HepG2 (cell line): ENCODE measurements around the gene ADCK2. TPM values are rescaled to one million over a fixed set of nuclear protein-coding genes. Genes with fewer than 3 reads are reported as not detected.

Experiments
- CC2D1A ChIP-seq: sonication (generic); formaldehyde crosslinking; IDR thresholded peaks from 2 replicates; pipeline ENCODE4 v1.8.1; 2023; ENCODE audit warnings: mild to moderate bottlenecking, missing genetic modification reagents
- GZF1 ChIP-seq: sonication (generic); formaldehyde crosslinking; IDR thresholded peaks from 2 replicates; pipeline ENCODE4 v1.5.1; 2020; ENCODE audit warnings: mild to moderate bottlenecking, missing genetic modification reagents
- HIVEP1 ChIP-seq: sonication (generic); formaldehyde crosslinking; IDR thresholded peaks from 2 replicates; pipeline ENCODE4 v1.4.0; 2020; ENCODE audit warnings: mild to moderate bottlenecking, missing genetic modification reagents
- KDM5A ChIP-seq: fragments of 200-600 bp; sonication (generic); IDR thresholded peaks from 2 replicates; pipeline ENCODE4 v1.7.0; 2018; ENCODE audit warnings: antibody characterized with exemption, mild to moderate bottlenecking, low read length, borderline replicate concordance
- REST ChIP-seq, 2 experiments: IDR thresholded peaks; 2 replicates each; pipeline ENCODE4 v1.6.1; 2011 to 2012; ENCODE audit warnings: low read length in 2 of 2, borderline replicate concordance in 1 of 2, low read depth in 1 of 2, mild to moderate bottlenecking in 1 of 2, moderate library complexity in 1 of 2
- SAP130 ChIP-seq: IDR thresholded peaks from 2 replicates; pipeline ENCODE4 v1.6.1; 2016; ENCODE audit warnings: low read depth
- STAG1 ChIP-seq: sonication (generic); formaldehyde crosslinking; IDR thresholded peaks from 2 replicates; pipeline ENCODE4 v1.4.0; 2020; ENCODE audit warnings: missing genetic modification reagents
- TCF7L2 ChIP-seq: IDR thresholded peaks from 2 replicates; pipeline ENCODE4 v1.6.1; 2011; ENCODE audit warnings: mild to moderate bottlenecking, low read depth, low read length, moderate library complexity
- THAP9 ChIP-seq: sonication (generic); formaldehyde crosslinking; IDR thresholded peaks from 2 replicates; pipeline ENCODE4; 2020; ENCODE audit warnings: missing genetic modification reagents, mild to moderate bottlenecking, borderline replicate concordance
- ZNF615 ChIP-seq: sonication (generic); formaldehyde crosslinking; IDR thresholded peaks from 2 replicates; pipeline ENCODE4 v1.5.0; 2020; ENCODE audit warnings: mild to moderate bottlenecking, missing genetic modification reagents, borderline replicate concordance
- polyA plus RNA-seq, 8 experiments: library from polyadenylated mRNA; depleted of rRNA in 3 of 8; stranded (reverse) in 7 of 8; unstranded in 1 of 8; fragments of >200 nt; fragmentation: Illumina TruSeq in 4 of 8; extraction: Trizol in 4 of 8; gene quantifications; 2 replicates each; pipeline versions ENCODE4 v1.2.1 to v1.2.3, GENCODE V29; 2011 to 2016; ENCODE audit warnings: low read depth in 4 of 8, missing spikeins in 1 of 8, mixed read lengths in 1 of 8; ENCODE audit not compliant: insufficient read depth in 1 of 8
- total RNA-seq, 5 experiments: library from RNA; depleted of rRNA; stranded (reverse); fragments of >200 nt; fragmentation: Illumina TruSeq; extraction: Trizol; gene quantifications; 2 replicates each; pipeline ENCODE4 v1.2.3, GENCODE V29; 2016; ENCODE audit warnings: low read depth in 1 of 5

Gene ADCK2
- total and polyA plus RNA-seq, 2 of the 13 experiments (the other 11 are each of a cell fraction or from before 2014, with no cell fraction given), result 8.6 to 18.8 TPM

GRCh38 chr7:140653319-140654108, 19.2 kb upstream of the ADCK2 start (continued):
- TF ChIP-seq REST (IDR thresholded peaks at IDR 0.05; ENCODE audit: borderline replicate concordance in 1 of 2, low read depth in 1 of 2, low read length in 2 of 2) (no peak), GZF1 (CRISPR knock-in tag) (no peak), HIVEP1 (CRISPR knock-in tag) (no peak), SAP130 (CRISPR knock-in tag) (peak; percentile 23; the same call in 1 of the 2 replicates), KDM5A (no peak), CC2D1A (CRISPR knock-in tag) (no peak), THAP9 (0 out of 2 replicates have a peak, but pooled peaks have one; percentile 35), ZNF615 (no peak), STAG1 (CRISPR knock-in tag) (peak; percentile 97), TCF7L2 (no peak)
